ENCODE data around the gene TRAPPC3. TPM values are rescaled to one million over a fixed set of nuclear protein-coding genes. Genes with fewer than 3 reads are reported as not detected.
A peak's percentile ranks its signal among the peaks of the same experiment; 100 is the strongest.

The TRAPPC3 gene
- total RNA-seq, 1 donor from 2014 or later = 52.1 TPM

GRCh38 chr1:36165145-36165544 is 15.9 kb upstream of the TRAPPC3 start:
- Histone ChIP-seq H3K4me1 (peaks cover 55% of the 10 kb centered on the region), H3K36me3 (no peaks in the 10 kb centered on the region), H3K27me3 (no peaks in the 10 kb centered on the region), H3K9me3 (no peaks in the 10 kb centered on the region), H3K27ac (no peak overlapping the region), H3K4me3 (no peak overlapping the region)
- no peak for DNase-seq (ENCODE audit: extremely low spot score in 2 of 2)
- TF ChIP-seq POLR2AphosphoS5 (IDR thresholded peaks at IDR 0.05; ENCODE audit: insufficient read depth in 1 of 2, low read depth in 1 of 2) = no peak
- TF ChIP-seq CTCF (IDR thresholded peaks at IDR 0.05) = no peak
- TF ChIP-seq POLR2A (IDR thresholded peaks at IDR 0.05) = no peak
- intact Hi-C loops (cut with DNase I) = no loop called here

- TF ChIP-seq CTCF (IDR thresholded peaks at IDR 0.05) (no peak), POLR2AphosphoS5 (IDR thresholded peaks at IDR 0.05; ENCODE audit: insufficient read depth in 1 of 2, low read depth in 1 of 2) (no peak), POLR2A (IDR thresholded peaks at IDR 0.05) (no peak)
- Histone ChIP-seq H3K4me1 (peaks cover 63% of the 10 kb centered on the region), H3K9me3 (no peaks in the 10 kb centered on the region), H3K36me3 (no peaks in the 10 kb centered on the region), H3K27ac (no peak overlapping the region), H3K4me3 (no peak overlapping the region), H3K27me3 (no peaks in the 10 kb centered on the region)
- no peak for DNase-seq (ENCODE audit: extremely low spot score in 2 of 2)
- intact Hi-C loops (cut with DNase I) = no loop called here
Observed at GRCh38 chr1:36164361-36164760, 15.1 kb upstream of the TRAPPC3 start.

- Histone ChIP-seq H3K4me1 (peaks cover 72% of the 10 kb centered on the region), H3K36me3 (no peaks in the 10 kb centered on the region), H3K9me3 (no peaks in the 10 kb centered on the region), H3K27ac (no peak overlapping the region), H3K27me3 (no peaks in the 10 kb centered on the region), H3K4me3 (no peak overlapping the region)
- intact Hi-C loops (cut with DNase I) = no loop called here
- no peak for TF ChIP-seq POLR2A (IDR thresholded peaks at IDR 0.05)
- no peak for TF ChIP-seq CTCF (IDR thresholded peaks at IDR 0.05)
- TF ChIP-seq POLR2AphosphoS5 (IDR thresholded peaks at IDR 0.05; ENCODE audit: insufficient read depth in 1 of 2, low read depth in 1 of 2) = no peak
- no peak for DNase-seq (ENCODE audit: extremely low spot score in 2 of 2)
Observed at GRCh38 chr1:36163426-36163825, 14.1 kb upstream of the TRAPPC3 start.

- H3K27me3 ChIP-seq = no peaks in the 10 kb centered on the region
- H3K9me3 ChIP-seq = no peaks in the 10 kb centered on the region
- intact Hi-C loops (cut with DNase I) = no loop called here
- DNase-seq (ENCODE audit: extremely low spot score in 2 of 2) = no peak
- peaks cover 79% of the 10 kb centered on the region for H3K4me1 ChIP-seq
- no peak overlapping the region for H3K4me3 ChIP-seq
- TF ChIP-seq POLR2AphosphoS5 (IDR thresholded peaks at IDR 0.05; ENCODE audit: insufficient read depth in 1 of 2, low read depth in 1 of 2) = no peak
- no peak for TF ChIP-seq CTCF (IDR thresholded peaks at IDR 0.05)
- no peak for TF ChIP-seq POLR2A (IDR thresholded peaks at IDR 0.05)
- H3K36me3 ChIP-seq = no peaks in the 10 kb centered on the region
- peak overlapping the region; percentile 90 for H3K27ac ChIP-seq
Observed at GRCh38 chr1:36162680-36163239, 13.5 kb upstream of the TRAPPC3 start.

GRCh38 chr1:36161641-36162531 is 12.6 kb upstream of the TRAPPC3 start:
- H3K36me3 ChIP-seq = no peaks in the 10 kb centered on the region
- no peak for DNase-seq (ENCODE audit: extremely low spot score in 2 of 2)
- H3K4me3 ChIP-seq = peak overlapping the region; percentile 39 to 56
- H3K9me3 ChIP-seq = no peaks in the 10 kb centered on the region
- H3K27ac ChIP-seq = peak overlapping the region; percentile 90
- TF ChIP-seq CTCF (IDR thresholded peaks at IDR 0.05) (no peak), POLR2AphosphoS5 (IDR thresholded peaks at IDR 0.05; ENCODE audit: insufficient read depth in 1 of 2, low read depth in 1 of 2) (peak in 1 of 2 donors; percentile 42)
- H3K4me1 ChIP-seq = peaks cover 82% of the 10 kb centered on the region
- intact Hi-C loops (cut with DNase I) = no loop called here
- no peaks in the 10 kb centered on the region for H3K27me3 ChIP-seq

Measured in vagina (tissue), 2 donors.